ENCODE measurements around the gene PCGF3.

- TF ChIP-seq CTCF (conservative IDR thresholded peaks at IDR 0.05 in 1 of 2, IDR thresholded peaks at IDR 0.05 in 1 of 2; ENCODE audit: extremely low read depth in 1 of 2, insufficient read depth in 1 of 2, low read depth in 1 of 2, low read length in 2 of 2) = no peak
- TF ChIP-seq EZH2 (IDR thresholded peaks at IDR 0.05; ENCODE audit: borderline replicate concordance, low read length) = no peak
Measured at GRCh38 chr4:749698-750666, 44.4 kb downstream of the PCGF3 start.
